Testis (tissue), 3 donors: ENCODE results near the gene RGS9. TPM values are rescaled to one million over a fixed set of nuclear protein-coding genes. Genes with fewer than 3 reads are reported as not detected.

Experiments
- DNase-seq: peaks from one replicate; pipeline ENCODE4 v3.0.0-alpha.2; 2019
- H3K27ac ChIP-seq, 2 donors: fragments of 200-600 bp; sonication (generic); one replicate each; pipeline ENCODE4 v1.5.1; 2019
- H3K27me3 ChIP-seq: fragments of 200-600 bp; sonication (generic); one replicate; pipeline ENCODE4 v1.5.1; 2019
- H3K36me3 ChIP-seq: fragments of 200-600 bp; sonication (generic); one replicate; pipeline ENCODE4 v1.5.1; 2017; ENCODE audit warnings: low read depth; ENCODE audit errors: missing control alignments
- H3K4me1 ChIP-seq: fragments of 200-600 bp; sonication (generic); one replicate; pipeline ENCODE4 v1.5.1; 2019
- H3K4me3 ChIP-seq, 2 donors: fragments of 200-600 bp; sonication (generic); one replicate each; pipeline ENCODE4 v1.5.1; 2017 to 2019
- H3K9me3 ChIP-seq: fragments of 200-600 bp; sonication (generic); one replicate; pipeline ENCODE4 v1.5.1; 2017
- CTCF ChIP-seq, 3 experiments: fragments of 450-650 bp in 2 of 3; fragments of 200-600 bp in 1 of 3; sonication (generic) in 1 of 3; IDR thresholded peaks; one replicate each; pipeline ENCODE4 v1.5.1; 2016 to 2019; ENCODE audit warnings: antibody characterized with exemption in 3 of 3, mild to moderate bottlenecking in 2 of 3, moderate library complexity in 1 of 3
- POLR2A ChIP-seq: fragments of 450-650 bp; IDR thresholded peaks from one replicate; pipeline ENCODE4 v1.6.1; 2017; ENCODE audit warnings: antibody characterized with exemption, mild to moderate bottlenecking, moderate library complexity
- WGBS, 2 donors: methylation state at CpG; one replicate each; pipeline ENCODE4 v1.1.5; 2018; 5-methylcytosine and 5-hydroxymethylcytosine counted together
- intact Hi-C: fragments of 100-400 bp; cut with DNase I; formaldehyde crosslinking; loops from one replicate; pipeline ENCODE4 v1.15.1; 2023; ENCODE audit warnings: low total_unique reads
- polyA plus RNA-seq: library from polyadenylated mRNA; stranded (reverse); fragments of 350-450 nt; fragmentation: Illumina TruSeq; extraction: RNeasy Lipid Tissue Mini Kit (QIAGEN cat#74804); gene quantifications from one replicate; pipeline ENCODE4 v1.2.3, GENCODE V29; 2014; ENCODE audit warnings: low read depth, low replicate concordance; ENCODE audit not compliant: insufficient read depth
- total RNA-seq, 2 donors: library from RNA; depleted of rRNA; stranded (reverse); fragments of >200 nt; gene quantifications; one replicate each; pipeline ENCODE4 v1.2.3, GENCODE V29; 2016

RGS9 gene
- total and polyA plus RNA-seq, 3 donors from 2014 or later: 4.6 to 7.9 (median 5.7) TPM

- 96 to 97% methylated on average over 2 to 3 of the region's 3 CpGs for WGBS, 2 donors
- H3K9me3 ChIP-seq: no peaks in the 10 kb centered on the region
- H3K4me1 ChIP-seq: peaks cover 33% of the 10 kb centered on the region
- no peak overlapping the region for H3K4me3 ChIP-seq
- no peaks in the 10 kb centered on the region for H3K27me3 ChIP-seq
- no peak for DNase-seq
- TF ChIP-seq POLR2A: no peak
- TF ChIP-seq CTCF (IDR thresholded peaks at IDR 0.05): no peak
- no peaks in the 10 kb centered on the region for H3K36me3 ChIP-seq
- intact Hi-C loops: no loop called here
- no peak overlapping the region for H3K27ac ChIP-seq
These were observed 33.7 kb upstream of the RGS9 start for GRCh38 chr17:65103431-65103830.

DNA sequence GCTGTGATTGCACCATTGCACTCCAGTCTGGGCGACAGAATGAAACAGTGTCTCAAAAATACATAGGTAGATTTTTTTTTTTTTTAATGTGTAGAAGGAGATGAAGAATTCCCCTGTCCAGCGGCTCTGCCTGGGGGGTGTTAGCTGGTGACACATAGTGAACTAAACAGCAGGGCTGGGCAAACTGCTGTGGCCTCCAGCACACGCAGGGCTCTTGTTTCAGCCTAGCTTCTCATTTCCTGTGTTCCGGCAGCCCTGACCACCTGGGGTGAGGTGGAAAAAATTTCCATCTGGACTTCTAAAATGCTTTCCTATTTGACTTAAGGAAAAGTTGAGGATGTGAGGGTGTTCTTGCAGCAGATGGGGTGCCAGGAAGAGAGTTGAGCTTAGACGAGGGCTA, 33.3 kb upstream of the RGS9 start:
- H3K4me3 ChIP-seq: no peak overlapping the region
- H3K27ac ChIP-seq: no peak overlapping the region
- intact Hi-C loops: no loop called here
- H3K27me3 ChIP-seq: no peaks in the 10 kb centered on the region
- no peaks in the 10 kb centered on the region for H3K9me3 ChIP-seq
- peaks cover 33% of the 10 kb centered on the region for H3K4me1 ChIP-seq
- 85 to 93% methylated on average over 5 of the region's 5 CpGs for WGBS, 2 donors
- H3K36me3 ChIP-seq: no peaks in the 10 kb centered on the region
- no peak for DNase-seq
- TF ChIP-seq CTCF (IDR thresholded peaks at IDR 0.05): no peak
- TF ChIP-seq POLR2A: no peak

DNA sequence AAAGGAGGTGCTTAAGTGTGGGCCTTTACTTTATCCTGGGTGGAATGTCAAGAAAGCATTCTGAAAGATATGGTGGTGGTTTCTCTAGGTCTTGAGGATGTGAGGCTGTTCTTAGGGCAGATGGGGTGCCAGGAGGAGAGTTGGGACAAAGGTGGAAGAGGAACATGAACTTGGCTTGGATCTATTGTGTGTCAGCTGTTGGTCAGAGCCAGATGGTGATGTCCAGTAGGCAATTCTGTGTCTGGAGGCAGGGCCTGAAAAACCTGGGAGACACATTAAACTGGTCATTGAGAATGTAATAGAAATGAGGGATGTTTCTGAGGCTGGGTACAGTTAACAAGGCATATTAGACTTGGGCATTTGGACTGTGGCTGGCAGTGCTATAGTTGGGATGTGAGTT, 32.6 kb upstream of the RGS9 start:
- TF ChIP-seq CTCF (IDR thresholded peaks at IDR 0.05) (no peak), POLR2A (no peak)
- Histone ChIP-seq H3K27ac (no peak overlapping the region), H3K4me3 (no peak overlapping the region), H3K9me3 (no peaks in the 10 kb centered on the region), H3K4me1 (peaks cover 33% of the 10 kb centered on the region), H3K27me3 (no peaks in the 10 kb centered on the region), H3K36me3 (no peaks in the 10 kb centered on the region)
- intact Hi-C loops: no loop called here
- DNase-seq: no peak

DNA sequence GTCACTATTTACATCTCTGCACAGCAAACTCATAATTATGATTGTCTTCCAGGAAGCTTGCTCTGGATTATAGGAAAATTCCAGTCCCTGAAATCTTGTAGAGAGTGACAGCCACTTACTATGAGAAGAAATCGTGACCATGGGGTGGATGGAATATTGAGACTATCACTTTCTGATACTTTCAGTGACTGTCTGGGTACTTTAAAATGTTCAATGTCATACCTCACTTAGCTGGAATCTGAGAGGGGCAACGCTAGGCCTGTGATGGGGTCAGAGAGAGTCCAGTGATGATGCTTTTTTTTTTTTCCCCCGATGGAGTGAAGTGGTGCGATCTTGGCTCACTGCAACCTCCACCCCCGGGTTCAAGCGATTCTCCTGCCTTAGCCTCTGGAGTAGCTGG, 32.2 kb upstream of the RGS9 start:
- TF ChIP-seq CTCF (IDR thresholded peaks at IDR 0.05) (no peak), POLR2A (no peak)
- intact Hi-C loops: loop anchor here (5.0 kb wide), 1 partner anchor 48 kb away; the partner anchor contains the start of gene GNA13
- H3K27me3 ChIP-seq: no peaks in the 10 kb centered on the region
- H3K9me3 ChIP-seq: no peaks in the 10 kb centered on the region
- no peak for DNase-seq
- no peak overlapping the region for H3K27ac ChIP-seq
- peaks cover 31% of the 10 kb centered on the region for H3K4me1 ChIP-seq
- H3K36me3 ChIP-seq: no peaks in the 10 kb centered on the region
- WGBS, 2 donors: 59 to 71% methylated on average over 6 of the region's 6 CpGs
- no peak overlapping the region for H3K4me3 ChIP-seq

DNA sequence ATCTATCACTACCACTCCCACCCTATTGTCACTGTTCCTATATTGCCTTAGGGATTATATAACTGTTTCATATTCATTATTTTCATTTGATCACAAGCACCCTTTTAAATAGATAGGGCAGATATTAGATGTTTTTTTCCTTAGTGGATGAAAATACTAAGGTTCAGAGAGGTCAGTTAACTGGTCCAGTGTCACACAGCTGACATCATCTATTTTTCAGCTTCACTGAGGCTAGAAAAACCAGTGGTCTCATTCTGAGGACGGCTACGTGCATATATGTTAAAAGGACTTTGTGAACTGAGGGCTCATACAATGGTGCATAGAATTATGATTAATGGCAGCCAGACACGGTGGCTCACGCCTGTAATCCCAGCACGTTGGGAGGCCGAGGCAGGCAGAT, 29.0 kb upstream of the RGS9 start:
- H3K9me3 ChIP-seq: no peaks in the 10 kb centered on the region
- intact Hi-C loops: loop anchor here (5.0 kb wide), 1 partner anchor 51 kb away; the partner anchor contains the start of gene GNA13
- H3K4me3 ChIP-seq: no peak overlapping the region
- no peak for DNase-seq
- peak overlapping the region in 1 of 2 donors; percentile 55 for H3K27ac ChIP-seq
- peaks cover 24% of the 10 kb centered on the region for H3K4me1 ChIP-seq
- no peaks in the 10 kb centered on the region for H3K27me3 ChIP-seq
- 91 to 94% methylated on average over 6 of the region's 6 CpGs for WGBS, 2 donors
- H3K36me3 ChIP-seq: no peaks in the 10 kb centered on the region
- TF ChIP-seq POLR2A (no peak), CTCF (IDR thresholded peaks at IDR 0.05) (no peak)
